Testis (tissue), 3 donors: ENCODE results near the gene CACNA1C. TPM values are rescaled to one million over a fixed set of nuclear protein-coding genes. Genes with fewer than 3 reads are reported as not detected.

Experiments used
- DNase-seq: peaks from one replicate; pipeline ENCODE4 v3.0.0-alpha.2; 2019
- H3K27ac ChIP-seq, 2 donors: fragments of 200-600 bp; sonication (generic); one replicate each; pipeline ENCODE4 v1.5.1; 2019
- H3K27me3 ChIP-seq: fragments of 200-600 bp; sonication (generic); one replicate; pipeline ENCODE4 v1.5.1; 2019
- H3K36me3 ChIP-seq: fragments of 200-600 bp; sonication (generic); one replicate; pipeline ENCODE4 v1.5.1; 2017; ENCODE audit warnings: low read depth; ENCODE audit errors: missing control alignments
- H3K4me1 ChIP-seq: fragments of 200-600 bp; sonication (generic); one replicate; pipeline ENCODE4 v1.5.1; 2019
- H3K4me3 ChIP-seq, 2 donors: fragments of 200-600 bp; sonication (generic); one replicate each; pipeline ENCODE4 v1.5.1; 2017 to 2019
- H3K9me3 ChIP-seq: fragments of 200-600 bp; sonication (generic); one replicate; pipeline ENCODE4 v1.5.1; 2017
- POLR2A ChIP-seq: fragments of 450-650 bp; IDR thresholded peaks from one replicate; pipeline ENCODE4 v1.6.1; 2017; ENCODE audit warnings: antibody characterized with exemption, mild to moderate bottlenecking, moderate library complexity
- WGBS, 2 donors: methylation state at CpG; one replicate each; pipeline ENCODE4 v1.1.5; 2018; 5-methylcytosine and 5-hydroxymethylcytosine counted together
- intact Hi-C: fragments of 100-400 bp; cut with DNase I; formaldehyde crosslinking; loops from one replicate; pipeline ENCODE4 v1.15.1; 2023; ENCODE audit warnings: low total_unique reads
- polyA plus RNA-seq: library from polyadenylated mRNA; stranded (reverse); fragments of 350-450 nt; fragmentation: Illumina TruSeq; extraction: RNeasy Lipid Tissue Mini Kit (QIAGEN cat#74804); gene quantifications from one replicate; pipeline ENCODE4 v1.2.3, GENCODE V29; 2014; ENCODE audit warnings: low read depth, low replicate concordance; ENCODE audit not compliant: insufficient read depth
- total RNA-seq, 2 donors: library from RNA; depleted of rRNA; stranded (reverse); fragments of >200 nt; gene quantifications; one replicate each; pipeline ENCODE4 v1.2.3, GENCODE V29; 2016
- TF ChIP-seq, protein P1 (sequence below), 3 experiments: fragments of 450-650 bp in 2 of 3; fragments of 200-600 bp in 1 of 3; sonication (generic) in 1 of 3; IDR thresholded peaks; one replicate each; pipeline ENCODE4 v1.5.1; 2016 to 2019; ENCODE audit warnings: antibody characterized with exemption in 3 of 3, mild to moderate bottlenecking in 2 of 3, moderate library complexity in 1 of 3

Gene CACNA1C
- total and polyA plus RNA-seq, 3 donors from 2014 or later: 20.3 to 36.8 (median 32.0) TPM

DNA sequence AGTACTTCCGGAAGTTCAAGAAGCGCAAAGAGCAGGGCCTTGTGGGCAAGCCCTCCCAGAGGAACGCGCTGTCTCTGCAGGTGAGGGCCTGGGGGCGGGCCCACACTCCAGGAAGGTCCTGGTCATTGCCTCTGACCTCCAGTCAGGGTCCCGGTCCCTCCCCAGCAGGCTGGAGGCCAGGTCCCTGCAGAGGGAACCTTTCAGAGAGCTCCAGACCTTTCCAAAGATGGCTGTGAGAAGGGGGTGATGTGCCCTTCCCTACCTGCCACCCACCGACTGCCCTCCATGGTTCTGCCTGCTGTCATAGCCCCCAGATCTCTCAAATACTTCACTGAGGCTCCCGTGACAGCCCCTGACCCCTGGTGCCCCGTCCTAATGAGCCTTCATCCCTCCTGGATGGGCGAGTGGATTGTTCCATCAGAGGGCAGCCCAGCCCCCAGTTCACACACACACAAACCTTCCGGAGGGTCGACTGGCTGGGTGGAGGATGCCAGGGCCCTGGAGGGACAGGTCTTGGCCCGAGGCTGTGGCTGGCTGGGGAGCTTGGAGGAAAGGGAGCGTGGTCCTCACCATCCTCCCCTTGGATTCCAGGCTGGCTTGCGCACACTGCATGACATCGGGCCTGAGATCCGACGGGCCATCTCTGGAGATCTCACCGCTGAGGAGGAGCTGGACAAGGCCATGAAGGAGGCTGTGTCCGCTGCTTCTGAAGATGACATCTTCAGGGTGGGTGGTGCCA lies 624.5 kb downstream of the CACNA1C start:
- Histone ChIP-seq H3K36me3 (no peaks in the 10 kb centered on the region), H3K27me3 (no peaks in the 10 kb centered on the region), H3K27ac (no peak overlapping the region), H3K4me3 (no peak overlapping the region), H3K9me3 (no peaks in the 10 kb centered on the region), H3K4me1 (no peaks in the 10 kb centered on the region)
- no peak for TF ChIP-seq POLR2A
- TF ChIP-seq, protein P1, sequence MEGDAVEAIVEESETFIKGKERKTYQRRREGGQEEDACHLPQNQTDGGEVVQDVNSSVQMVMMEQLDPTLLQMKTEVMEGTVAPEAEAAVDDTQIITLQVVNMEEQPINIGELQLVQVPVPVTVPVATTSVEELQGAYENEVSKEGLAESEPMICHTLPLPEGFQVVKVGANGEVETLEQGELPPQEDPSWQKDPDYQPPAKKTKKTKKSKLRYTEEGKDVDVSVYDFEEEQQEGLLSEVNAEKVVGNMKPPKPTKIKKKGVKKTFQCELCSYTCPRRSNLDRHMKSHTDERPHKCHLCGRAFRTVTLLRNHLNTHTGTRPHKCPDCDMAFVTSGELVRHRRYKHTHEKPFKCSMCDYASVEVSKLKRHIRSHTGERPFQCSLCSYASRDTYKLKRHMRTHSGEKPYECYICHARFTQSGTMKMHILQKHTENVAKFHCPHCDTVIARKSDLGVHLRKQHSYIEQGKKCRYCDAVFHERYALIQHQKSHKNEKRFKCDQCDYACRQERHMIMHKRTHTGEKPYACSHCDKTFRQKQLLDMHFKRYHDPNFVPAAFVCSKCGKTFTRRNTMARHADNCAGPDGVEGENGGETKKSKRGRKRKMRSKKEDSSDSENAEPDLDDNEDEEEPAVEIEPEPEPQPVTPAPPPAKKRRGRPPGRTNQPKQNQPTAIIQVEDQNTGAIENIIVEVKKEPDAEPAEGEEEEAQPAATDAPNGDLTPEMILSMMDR (IDR thresholded peaks at IDR 0.05): no peak
- no peak for DNase-seq
- WGBS, 2 donors: 90 to 92% methylated on average over 17 to 20 of the region's 20 CpGs
- intact Hi-C loops: no loop called here

DNA sequence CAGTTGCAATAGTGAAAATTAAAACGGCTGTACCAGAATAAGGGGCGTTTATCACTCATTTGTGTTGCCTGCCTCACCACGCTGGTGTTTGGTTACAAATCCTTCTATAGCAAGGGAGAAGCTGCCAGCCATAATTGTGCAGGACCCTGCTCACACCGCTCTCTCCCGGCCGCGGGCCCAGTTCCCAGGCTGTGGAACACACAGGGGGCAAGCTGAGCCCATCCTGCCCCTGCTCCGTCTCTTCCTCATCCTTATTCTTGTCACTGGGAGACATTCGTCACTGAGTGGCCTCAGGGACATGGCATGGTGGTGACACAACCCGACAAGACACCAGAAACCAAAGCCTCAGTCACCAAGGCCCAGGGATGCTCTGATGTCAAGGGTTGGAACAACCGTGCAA lies 625.6 kb downstream of the CACNA1C start:
- Histone ChIP-seq H3K4me1 (no peaks in the 10 kb centered on the region), H3K27me3 (no peaks in the 10 kb centered on the region), H3K4me3 (no peak overlapping the region), H3K27ac (no peak overlapping the region), H3K9me3 (no peaks in the 10 kb centered on the region), H3K36me3 (no peaks in the 10 kb centered on the region)
- WGBS, 2 donors: 79 to 85% methylated on average over 6 to 11 of the region's 11 CpGs
- intact Hi-C loops: no loop called here
- no peak for DNase-seq
- TF ChIP-seq POLR2A: no peak
- TF ChIP-seq, protein P1 (IDR thresholded peaks at IDR 0.05): no peak

DNA sequence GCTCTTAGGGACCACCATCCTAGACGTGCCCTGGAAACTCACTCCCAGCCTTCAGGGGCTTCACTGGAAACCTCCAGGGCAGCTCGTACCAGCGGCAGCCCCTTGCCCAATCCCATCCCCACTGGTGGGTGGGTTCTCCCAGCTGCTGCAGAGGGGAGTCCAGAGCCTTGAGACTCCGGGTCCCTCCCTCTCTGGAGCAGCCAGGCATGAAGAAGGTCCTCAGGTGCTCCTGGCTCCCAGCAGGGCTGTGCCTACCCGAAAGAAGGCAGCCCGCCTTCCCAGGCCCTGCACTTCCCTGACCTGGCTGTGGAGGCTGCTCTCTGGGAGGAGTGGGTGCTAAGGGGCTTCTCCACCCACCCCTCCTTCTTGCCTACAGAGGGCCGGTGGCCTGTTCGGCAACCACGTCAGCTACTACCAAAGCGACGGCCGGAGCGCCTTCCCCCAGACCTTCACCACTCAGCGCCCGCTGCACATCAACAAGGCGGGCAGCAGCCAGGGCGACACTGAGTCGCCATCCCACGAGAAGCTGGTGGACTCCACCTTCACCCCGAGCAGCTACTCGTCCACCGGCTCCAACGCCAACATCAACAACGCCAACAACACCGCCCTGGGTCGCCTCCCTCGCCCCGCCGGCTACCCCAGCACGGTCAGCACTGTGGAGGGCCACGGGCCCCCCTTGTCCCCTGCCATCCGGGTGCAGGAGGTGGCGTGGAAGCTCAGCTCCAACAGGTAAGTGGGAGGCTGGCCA lies 626.5 kb downstream of the CACNA1C start:
- TF ChIP-seq POLR2A: no peak
- DNase-seq: no peak
- no peaks in the 10 kb centered on the region for H3K36me3 ChIP-seq
- no peaks in the 10 kb centered on the region for H3K9me3 ChIP-seq
- H3K27me3 ChIP-seq: no peaks in the 10 kb centered on the region
- intact Hi-C loops: no loop called here
- no peak overlapping the region for H3K27ac ChIP-seq
- H3K4me1 ChIP-seq: no peaks in the 10 kb centered on the region
- H3K4me3 ChIP-seq: no peak overlapping the region
- 91 to 92% methylated on average over 8 to 33 of the region's 33 CpGs for WGBS, 2 donors

DNA sequence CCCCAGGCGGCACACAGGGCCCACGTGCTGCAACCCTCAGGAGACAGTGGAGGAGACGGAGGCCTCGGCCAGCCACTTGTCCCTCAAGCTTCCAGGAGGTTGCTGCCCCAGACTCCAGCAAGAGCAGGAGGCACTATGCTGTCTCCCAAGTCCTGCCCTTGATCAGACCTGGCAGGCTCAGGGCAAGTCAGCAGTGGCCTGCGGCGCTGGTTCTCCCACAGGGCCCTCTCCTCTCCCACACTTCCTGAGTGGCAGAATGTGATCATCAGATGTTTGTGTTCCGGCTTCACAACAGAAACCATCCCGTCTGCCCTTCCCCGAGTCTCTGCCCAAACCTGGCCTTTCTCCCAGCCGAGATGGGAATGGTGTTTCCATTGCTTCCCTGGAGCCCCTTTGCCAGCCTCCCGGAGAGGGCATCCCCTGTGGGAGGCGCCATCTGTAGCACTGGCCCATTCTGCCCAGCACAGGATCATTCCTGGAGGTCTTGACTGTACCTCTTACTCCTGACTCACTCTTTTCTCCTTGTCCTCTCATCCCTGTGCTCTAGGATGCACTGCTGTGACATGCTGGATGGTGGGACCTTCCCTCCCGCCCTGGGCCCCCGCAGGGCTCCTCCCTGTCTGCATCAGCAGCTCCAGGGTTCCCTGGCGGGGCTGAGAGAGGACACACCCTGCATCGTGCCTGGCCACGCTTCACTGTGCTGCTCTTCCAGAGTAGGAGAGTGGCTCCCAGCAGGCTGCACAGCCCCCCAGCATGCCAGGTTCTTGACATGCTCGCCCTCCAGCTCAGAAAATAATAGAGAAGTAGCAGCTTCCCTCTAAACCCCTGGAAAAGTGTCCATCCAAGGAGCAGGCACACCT lies 627.3 kb downstream of the CACNA1C start:
- H3K4me1 ChIP-seq: no peaks in the 10 kb centered on the region
- TF ChIP-seq POLR2A: no peak
- TF ChIP-seq, protein P1 (IDR thresholded peaks at IDR 0.05): no peak
- H3K27ac ChIP-seq: no peak overlapping the region
- no peaks in the 10 kb centered on the region for H3K27me3 ChIP-seq
- intact Hi-C loops: no loop called here
- no peaks in the 10 kb centered on the region for H3K9me3 ChIP-seq
- 83 to 87% methylated on average over 8 to 18 of the region's 18 CpGs for WGBS, 2 donors
- H3K4me3 ChIP-seq: no peak overlapping the region
- no peak for DNase-seq
- no peaks in the 10 kb centered on the region for H3K36me3 ChIP-seq

DNA sequence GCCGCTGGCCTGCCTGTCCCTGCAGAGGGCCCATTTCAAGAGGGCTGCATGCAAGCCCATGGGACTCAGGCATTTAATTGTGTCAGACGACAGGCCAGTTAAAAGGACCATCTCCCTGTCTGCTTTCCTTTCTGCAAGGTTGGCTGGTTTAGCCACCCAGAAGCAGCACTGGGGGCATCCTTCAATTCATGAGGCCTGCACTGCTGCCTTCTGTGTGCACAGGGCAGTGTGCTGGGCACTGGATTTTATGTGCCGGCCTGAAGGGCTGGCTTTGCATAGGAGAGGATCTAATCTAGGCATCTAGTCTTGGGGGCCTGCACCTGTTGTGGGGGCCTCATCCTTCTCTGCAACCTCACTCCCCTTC lies 627.9 kb downstream of the CACNA1C start:
- Histone ChIP-seq H3K9me3 (no peaks in the 10 kb centered on the region), H3K27ac (no peak overlapping the region), H3K4me3 (no peak overlapping the region), H3K27me3 (no peaks in the 10 kb centered on the region), H3K4me1 (no peaks in the 10 kb centered on the region), H3K36me3 (no peaks in the 10 kb centered on the region)
- intact Hi-C loops: no loop called here
- TF ChIP-seq POLR2A: no peak
- TF ChIP-seq, protein P1 (IDR thresholded peaks at IDR 0.05): no peak
- DNase-seq: no peak
- 92 to 93% methylated on average over 2 to 3 of the region's 3 CpGs for WGBS, 2 donors
